Gastrocnemius medialis (tissue), 4 donors: ENCODE measurements around the gene CIT.

Source experiments
- POLR2A ChIP-seq, 2 donors: fragments of 450-650 bp; IDR thresholded peaks; one replicate each; pipeline ENCODE4 v1.6.1; 2017; ENCODE audit warnings: antibody characterized with exemption in 2 of 2, mild to moderate bottlenecking in 2 of 2, moderate library complexity in 2 of 2
- TF ChIP-seq, protein P1 (sequence below), 5 experiments: fragments of 450-650 bp in 3 of 5; fragments of 200-600 bp in 2 of 5; sonication (generic) in 2 of 5; IDR thresholded peaks in 4 of 5; conservative IDR thresholded peaks in 1 of 5; 1 replicate in 4 of 5; 2 replicates in 1 of 5; pipeline ENCODE4 v1.5.1; 2016 to 2019; ENCODE audit warnings: antibody characterized with exemption in 5 of 5, mild to moderate bottlenecking in 3 of 5, moderate library complexity in 3 of 5

DNA sequence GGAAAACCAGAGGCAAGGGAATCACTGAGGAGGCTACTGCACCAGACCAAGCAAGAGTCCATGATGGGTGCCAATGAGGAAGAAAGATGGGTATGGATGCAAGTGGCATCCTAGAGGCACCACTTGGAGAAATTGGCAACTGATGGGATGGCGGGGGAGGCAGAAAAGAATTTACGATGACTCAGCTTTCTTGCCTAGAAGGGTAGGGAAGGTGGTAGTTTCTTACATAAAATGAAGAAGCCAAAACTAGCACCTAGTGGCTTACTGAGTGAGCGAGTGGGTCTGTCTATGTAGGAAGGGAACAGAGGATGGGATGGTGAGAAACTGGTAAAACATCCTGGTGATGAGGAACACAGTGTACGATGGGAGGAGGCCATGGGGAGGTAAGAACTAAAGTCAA, 80.8 kb downstream of the CIT start:
- no peak for TF ChIP-seq POLR2A (IDR thresholded peaks at IDR 0.05)
- TF ChIP-seq, protein P1, sequence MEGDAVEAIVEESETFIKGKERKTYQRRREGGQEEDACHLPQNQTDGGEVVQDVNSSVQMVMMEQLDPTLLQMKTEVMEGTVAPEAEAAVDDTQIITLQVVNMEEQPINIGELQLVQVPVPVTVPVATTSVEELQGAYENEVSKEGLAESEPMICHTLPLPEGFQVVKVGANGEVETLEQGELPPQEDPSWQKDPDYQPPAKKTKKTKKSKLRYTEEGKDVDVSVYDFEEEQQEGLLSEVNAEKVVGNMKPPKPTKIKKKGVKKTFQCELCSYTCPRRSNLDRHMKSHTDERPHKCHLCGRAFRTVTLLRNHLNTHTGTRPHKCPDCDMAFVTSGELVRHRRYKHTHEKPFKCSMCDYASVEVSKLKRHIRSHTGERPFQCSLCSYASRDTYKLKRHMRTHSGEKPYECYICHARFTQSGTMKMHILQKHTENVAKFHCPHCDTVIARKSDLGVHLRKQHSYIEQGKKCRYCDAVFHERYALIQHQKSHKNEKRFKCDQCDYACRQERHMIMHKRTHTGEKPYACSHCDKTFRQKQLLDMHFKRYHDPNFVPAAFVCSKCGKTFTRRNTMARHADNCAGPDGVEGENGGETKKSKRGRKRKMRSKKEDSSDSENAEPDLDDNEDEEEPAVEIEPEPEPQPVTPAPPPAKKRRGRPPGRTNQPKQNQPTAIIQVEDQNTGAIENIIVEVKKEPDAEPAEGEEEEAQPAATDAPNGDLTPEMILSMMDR (IDR thresholded peaks at IDR 0.05 in 4 of 5, conservative IDR thresholded peaks at IDR 0.05 in 1 of 5), result no peak
